IMR-90 (cell line): Measurements from ENCODE around the gene NPB.

Source experiments
- BHLHE40 ChIP-seq: fragments of 150-350 bp; IDR thresholded peaks from 2 replicates; pipeline ENCODE4 v1.6.1; 2016; ENCODE audit warnings: mild to moderate bottlenecking, low read depth, low read length
- CHD1 ChIP-seq: IDR thresholded peaks from 2 replicates; pipeline ENCODE4 v1.6.1; 2012; ENCODE audit warnings: low read depth, low read length, improper control_type of control experiment
- CTCF ChIP-seq: conservative IDR thresholded peaks from 2 replicates; pipeline ENCODE4 v1.5.1; 2012; ENCODE audit warnings: mild to moderate bottlenecking, low read depth, low read length, improper control_type of control experiment
- FOS ChIP-seq: fragments of 150-350 bp; IDR thresholded peaks from 2 replicates; pipeline ENCODE4 v1.6.1; 2016; ENCODE audit warnings: low read depth, low read length
- MAFK ChIP-seq: IDR thresholded peaks from 2 replicates; pipeline ENCODE4 v1.6.1; 2012; ENCODE audit warnings: low read depth, low read length, improper control_type of control experiment
- POLR2A ChIP-seq: IDR thresholded peaks from 2 replicates; pipeline ENCODE4 v1.6.1; 2012; ENCODE audit warnings: mild to moderate bottlenecking, low read depth, low read length
- RFX5 ChIP-seq: IDR thresholded peaks from 2 replicates; pipeline ENCODE4 v1.8.0; 2012; ENCODE audit warnings: low read depth, mild to moderate bottlenecking, low read length, moderate library complexity
- SMC3 ChIP-seq: fragments of 150-350 bp; IDR thresholded peaks from 2 replicates; pipeline ENCODE4 v1.6.1; 2016; ENCODE audit warnings: low read depth, mild to moderate bottlenecking, antibody characterized with exemption, low read length, moderate library complexity

GRCh38 chr17:81908793-81909192 lies 6.8 kb downstream of the NPB start:
- TF ChIP-seq CTCF (no peak), FOS (no peak), BHLHE40 (no peak), POLR2A (no peak), SMC3 (no peak), MAFK (no peak), CHD1 (no peak), RFX5 (no peak)
